Caki2 (cell line): ENCODE results near the gene VCPKMT. TPM values are rescaled to one million over a fixed set of nuclear protein-coding genes. Genes with fewer than 3 reads are reported as not detected.

Experiments
- total RNA-seq: library from RNA; depleted of rRNA; stranded (reverse); fragments of >200 nt; shearing (Covaris generic); gene quantifications from 2 replicates; pipeline ENCODE4 v1.2.3, GENCODE V29; 2014; ENCODE audit warnings: low replicate concordance; rRNA removed

The VCPKMT gene
- total RNA-seq, 1 experiment from 2014 or later = 5.9 TPM

Other genes with a start within 250 kb of the VCPKMT start
- gene ARF6, start 223.5 kb downstream of the VCPKMT start, total RNA-seq = 51.7 and 52.6 TPM in 2 replicates
- 9.2 and 13.0 TPM in 2 replicates for gene SOS2, start 115.0 kb upstream of the VCPKMT start, total RNA-seq
- 4.5 and 8.9 TPM in 2 replicates for gene L2HGDH, start 195.7 kb upstream of the VCPKMT start, total RNA-seq
- gene DMAC2L, start 195.8 kb upstream of the VCPKMT start, total RNA-seq = 3.1 and 11.2 TPM in 2 replicates